NOMO-1 treated with DMSO at 0.1 percent for 48 hours (cell line): Measurements from ENCODE around the gene PASK.

Experiments
- DNase-seq: peaks from one replicate; lab custom pipeline; 2025; ENCODE audit not compliant: unreplicated experiment; lab: John Stamatoyannopoulos, UW

Gene PASK

DNA sequence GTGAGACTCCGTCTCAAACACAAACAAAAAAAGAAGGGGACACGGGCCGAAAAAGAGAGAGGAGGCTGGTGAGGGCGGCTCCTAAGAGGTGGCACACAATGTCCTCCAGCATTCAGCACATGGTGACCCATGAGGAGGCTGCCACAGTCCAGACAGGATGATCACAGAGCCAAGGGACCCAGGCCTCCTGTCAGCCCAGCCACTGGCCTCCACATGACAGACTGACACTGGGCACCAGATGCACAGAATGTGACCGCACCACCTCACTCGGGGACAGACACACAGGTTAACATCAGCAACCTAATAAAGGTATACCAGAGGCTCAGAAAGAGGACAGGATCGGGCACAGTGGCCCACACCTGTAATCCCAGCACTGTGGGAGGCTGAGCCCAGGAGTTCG, 21.0 kb downstream of the PASK start:
- DNase-seq, result no peak

DNA sequence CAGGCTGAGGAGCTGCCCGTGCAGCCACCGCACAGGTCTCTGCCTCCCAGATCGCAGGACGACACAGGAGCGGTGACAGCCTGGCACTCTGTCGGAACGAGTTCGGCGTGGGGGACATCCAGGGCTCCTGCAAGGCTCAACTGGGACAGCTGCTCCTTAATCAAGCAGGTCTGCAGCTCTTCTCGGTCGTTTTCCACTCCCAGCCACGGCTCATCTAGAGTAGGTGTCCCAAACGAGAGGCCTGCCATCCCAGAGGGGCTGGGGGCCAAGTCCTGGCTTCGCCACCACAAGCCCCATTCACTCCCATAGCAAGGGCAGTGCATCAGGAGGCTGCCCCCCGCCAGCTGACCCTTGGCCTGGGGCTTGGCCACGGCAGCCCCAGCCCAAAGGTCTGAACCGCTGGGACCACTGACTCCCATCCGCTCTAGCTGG, 22.5 kb downstream of the PASK start:
- DNase-seq, result no peak

DNA sequence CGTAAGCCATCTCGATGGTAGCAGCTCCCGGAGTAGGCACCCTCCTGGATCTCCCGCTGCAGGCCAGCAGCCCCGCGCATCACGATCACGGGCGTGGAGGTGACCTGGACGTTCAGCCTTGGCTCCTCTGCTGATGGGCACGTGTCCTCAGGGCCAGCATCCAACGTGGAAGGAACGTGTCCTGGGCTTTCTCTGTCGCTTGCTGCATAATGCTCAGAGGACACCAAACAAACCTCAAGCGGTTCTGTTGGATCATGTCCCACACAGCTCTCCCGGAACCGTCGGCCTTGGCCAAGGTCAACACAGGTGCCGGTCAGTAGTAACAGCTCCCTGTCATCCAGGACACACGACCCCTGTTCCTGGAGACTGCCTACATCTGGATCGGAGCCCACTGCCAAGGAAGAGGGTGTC, 23.1 kb downstream of the PASK start:
- DNase-seq, result no peak

DNA sequence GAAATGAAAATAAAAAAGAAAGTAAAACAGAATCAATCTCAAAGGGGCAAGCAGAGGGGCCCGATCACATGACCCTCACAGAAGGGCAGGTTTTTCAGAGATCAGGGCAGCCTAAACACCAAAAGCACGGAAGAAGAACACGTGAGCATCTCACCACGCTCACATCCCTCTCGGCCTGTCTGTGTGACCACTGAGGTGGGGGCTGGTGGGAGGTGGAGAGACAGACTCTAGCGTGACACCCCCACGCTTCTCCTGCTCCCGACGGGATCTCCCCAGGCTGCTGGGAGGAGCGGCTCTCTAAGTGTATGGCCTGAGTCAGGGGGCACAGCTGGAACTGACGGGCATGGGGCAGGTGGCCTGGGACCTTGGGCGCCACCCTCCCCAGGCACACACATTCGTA, 23.6 kb downstream of the PASK start:
- DNase-seq, result no peak

DNA sequence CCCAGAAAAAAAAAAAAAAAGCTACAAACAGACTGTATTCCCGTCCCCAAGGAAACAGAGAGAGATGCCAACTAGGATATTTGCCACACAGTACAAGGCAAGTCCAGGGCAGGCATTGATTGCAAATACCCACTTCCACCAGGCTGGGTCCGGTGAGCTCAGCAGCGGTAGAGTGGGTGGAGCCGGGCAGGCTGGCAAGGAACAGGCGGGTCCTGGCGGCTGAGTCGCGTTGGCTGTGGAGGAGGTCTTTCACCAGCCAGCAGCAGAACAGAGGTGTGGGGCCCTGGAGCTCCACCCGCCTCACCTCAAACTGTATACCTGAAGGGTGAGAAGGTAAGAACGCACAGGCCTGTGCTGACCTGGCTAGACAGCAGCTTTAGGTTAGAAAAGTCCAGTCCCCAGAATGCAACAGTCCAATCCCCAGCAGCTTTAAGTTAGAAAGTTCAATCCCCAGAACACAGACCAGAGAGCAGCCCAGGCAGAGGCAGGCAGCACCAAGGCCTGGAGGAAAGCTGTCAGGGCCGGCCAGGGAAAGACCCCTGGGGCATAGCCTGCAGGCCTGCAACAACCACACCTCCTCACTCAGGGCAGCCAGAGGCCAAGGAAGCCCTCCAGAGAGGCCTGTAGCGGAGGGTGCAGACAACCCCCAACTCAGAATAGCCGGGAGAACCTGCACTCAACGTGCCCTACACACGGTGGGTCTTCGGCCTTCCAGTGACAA, 25.3 kb downstream of the PASK start:
- DNase-seq, result no peak

DNA sequence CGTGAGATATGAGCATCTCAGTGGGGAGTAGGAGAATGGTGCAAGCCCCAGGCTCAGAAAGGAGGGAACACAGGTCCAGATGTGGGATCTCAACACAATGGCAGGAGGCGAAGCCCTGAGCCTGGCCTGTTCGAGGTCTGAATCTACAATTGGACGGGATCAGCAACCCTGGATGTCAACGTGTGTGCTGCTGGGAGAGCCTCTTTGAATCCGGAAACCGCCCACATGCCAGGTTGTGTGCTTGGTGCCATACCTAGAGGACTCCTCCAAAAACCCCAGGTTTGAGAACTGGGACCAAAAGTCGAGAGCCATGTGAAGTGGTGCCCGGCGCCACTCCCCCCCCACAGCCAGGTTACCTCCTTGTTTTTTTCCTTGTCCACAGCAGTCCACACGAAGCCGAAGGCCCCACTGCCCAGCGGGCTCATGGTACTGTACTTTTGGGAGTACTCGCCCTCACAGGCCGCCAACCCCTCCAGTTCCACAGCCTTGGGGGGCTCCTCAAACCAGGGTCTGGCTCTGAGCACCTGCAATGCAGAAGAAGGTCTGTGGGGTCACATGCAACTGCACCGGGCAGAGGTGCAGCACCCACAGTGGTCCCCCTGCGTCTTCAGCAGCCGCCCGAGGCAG, 26.8 kb downstream of the PASK start:
- DNase-seq, result no peak

DNA sequence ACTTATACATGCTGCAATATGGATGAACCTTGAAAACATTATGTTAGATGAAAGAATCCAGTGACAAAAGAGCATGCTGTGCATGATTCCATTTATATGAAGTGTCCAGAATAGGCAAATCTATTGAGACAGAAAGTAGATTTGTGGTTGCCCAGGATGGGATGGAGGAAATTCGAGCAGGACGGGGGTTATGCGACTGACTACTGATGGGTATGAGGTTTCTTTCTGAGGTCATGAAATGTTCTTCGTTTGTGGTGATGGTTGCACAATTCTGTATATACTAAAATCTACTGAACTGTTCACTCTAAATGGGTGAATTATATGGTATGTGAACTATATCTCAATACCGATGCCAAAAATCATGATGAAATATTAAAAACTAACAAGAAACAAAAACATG, 28.3 kb downstream of the PASK start:
- no peak for DNase-seq

DNA sequence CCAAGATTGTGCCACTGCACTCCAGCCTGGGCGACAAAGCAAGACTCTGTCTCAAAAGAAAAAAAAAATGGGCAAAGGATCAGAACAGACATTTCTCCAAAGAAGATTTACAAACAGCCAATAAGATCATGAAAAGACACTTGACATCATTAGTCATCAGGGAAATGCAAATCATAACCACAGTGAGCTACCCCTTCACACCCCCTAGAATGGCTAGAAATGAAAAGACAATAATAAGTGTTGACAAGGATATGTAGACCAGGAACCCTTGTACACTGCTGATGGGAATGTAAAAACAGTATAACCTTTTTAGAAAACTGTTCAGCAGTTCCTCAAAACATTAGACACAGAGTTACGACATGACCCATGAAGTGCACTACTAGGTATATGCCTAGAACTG, 28.8 kb downstream of the PASK start:
- no peak for DNase-seq

DNA sequence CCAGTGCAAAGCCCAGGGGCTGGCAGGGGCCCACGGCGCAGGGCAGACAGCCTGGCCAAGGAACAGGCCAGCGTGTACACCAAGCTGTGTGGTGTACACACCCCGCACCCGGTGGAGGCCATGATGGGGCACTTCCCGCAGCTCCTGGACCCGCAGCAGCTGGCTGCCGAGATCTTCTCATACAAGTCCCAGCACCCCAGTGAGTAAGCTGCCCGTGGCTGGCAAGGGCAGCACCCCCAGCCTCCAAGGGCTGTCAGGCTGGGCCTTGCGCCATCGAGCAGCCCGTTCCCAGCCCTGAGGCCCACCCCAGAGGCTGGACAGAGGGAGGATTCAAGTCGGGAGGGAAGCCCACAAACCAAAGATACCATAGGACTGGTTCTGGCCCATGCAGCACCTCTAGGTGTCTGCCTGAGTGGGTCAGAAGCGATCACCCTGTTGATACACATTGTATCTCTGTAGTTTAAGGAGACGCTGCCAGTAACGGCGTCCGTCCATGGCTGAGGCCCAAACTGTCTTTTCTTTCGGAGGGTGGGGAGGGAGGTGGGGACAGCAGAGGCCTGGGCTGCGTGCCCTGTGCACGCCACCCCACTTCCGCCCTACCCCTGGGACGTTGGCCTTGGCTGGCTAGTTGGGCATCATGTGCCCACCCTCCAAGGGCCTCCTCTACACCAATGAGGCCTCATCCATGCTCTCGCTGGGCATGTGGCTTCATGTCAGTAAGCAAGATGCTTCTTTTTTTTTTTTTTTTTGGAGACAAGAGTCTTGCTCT, 30.4 kb downstream of the PASK start:
- no peak for DNase-seq

DNA sequence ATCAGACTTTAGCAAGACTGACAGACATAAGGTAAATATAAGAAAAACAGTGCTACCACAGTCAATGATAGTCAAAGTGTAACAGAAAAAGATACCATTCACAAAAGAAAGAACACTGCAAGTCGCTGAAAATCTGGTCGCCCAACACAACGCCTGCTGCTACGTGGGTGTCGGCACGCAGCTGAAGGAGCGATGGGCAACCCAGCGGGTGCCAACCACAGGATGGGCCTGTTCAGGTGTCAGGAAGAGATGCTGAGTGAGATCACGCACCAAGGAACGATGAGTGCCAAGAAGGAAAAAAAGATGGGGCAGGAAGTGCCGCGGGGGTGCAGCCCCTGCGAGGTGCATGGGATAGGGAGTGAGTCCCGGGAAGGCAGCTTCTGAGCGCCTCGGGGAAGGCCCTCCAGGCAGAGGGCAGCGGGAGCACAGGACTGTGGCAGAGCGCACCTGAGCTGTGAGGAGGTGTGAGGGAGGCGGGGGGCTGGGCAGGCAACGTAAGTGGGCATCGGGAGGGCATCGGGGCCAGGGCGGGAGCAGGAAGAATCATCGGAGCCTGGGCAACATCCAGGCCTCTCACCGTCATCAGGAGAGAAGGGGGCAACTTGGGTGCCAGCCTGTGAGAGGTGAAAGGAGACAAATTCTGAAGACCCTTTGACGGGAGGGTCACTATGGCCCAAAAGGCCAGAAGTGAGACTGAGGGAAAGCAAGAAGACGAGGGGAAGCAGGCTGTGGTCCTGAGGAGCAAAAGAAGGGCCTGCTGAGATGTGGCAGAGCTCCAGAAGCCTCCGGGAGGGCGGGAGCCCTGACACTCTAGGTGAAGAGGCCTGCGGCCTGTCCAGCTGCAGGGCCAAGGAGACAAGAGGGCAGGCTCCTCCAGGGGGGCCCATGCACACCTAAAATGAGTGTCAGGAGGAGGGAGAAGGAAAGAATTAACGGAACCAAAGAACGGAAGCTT, 32.4 kb downstream of the PASK start:
- no peak for DNase-seq

DNA sequence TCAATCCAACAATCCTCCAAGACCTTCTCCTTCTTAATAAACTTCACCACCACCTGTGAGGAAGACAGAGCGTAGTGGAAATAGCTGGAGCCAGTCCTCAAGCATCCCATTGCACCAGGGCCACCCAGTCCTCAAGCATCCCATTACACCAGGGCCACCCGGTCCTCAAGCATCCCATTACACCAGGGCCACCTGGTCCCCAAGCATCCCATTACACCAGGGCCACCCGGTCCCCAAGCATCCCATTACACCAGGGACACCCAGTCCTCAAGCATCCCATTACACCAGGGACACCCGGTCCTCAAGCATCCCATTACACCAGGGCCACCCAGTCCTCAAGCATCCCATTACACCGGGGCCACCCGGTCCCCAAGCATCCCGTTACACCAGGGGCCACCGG, 33.9 kb downstream of the PASK start:
- no peak for DNase-seq

DNA sequence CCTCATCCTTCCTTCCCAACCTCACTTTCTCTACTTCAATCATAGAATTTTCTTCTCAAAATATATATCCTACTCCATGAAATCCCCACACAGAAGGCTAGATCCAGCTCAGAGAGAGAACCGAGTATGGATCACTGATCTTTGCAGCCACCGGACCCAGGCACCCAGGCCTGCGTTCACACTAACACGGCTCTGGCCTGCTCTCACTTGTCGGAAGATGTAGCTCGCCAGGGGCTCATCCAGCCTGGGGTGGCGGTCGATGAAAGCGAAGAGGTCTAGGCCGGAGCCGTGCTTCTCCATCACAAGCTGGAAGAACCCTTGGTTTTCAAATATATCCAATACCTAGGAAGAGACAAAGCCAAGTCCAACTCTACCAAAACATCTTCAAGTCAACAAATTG, 34.4 kb downstream of the PASK start:
- DNase-seq, result no peak

DNA sequence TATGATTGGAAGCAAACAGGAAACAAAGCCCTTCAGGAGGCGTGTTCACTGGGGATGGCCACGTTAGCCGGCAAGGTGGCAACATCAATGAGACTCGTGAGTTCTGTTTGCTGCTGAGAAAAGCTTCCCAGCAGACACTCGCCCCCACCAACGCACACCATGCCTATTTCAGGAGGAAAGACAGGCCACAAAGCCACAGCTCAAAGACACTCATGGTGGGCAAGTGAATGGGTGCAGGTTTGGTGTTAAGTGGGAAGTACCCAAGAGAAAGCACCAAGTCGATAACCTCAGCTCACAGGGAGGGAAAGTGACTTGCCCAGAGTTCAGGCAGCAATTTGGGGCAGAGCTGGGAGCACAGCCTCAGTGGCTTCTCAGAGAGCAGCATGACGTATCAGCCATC, 36.7 kb downstream of the PASK start:
- no peak for DNase-seq

DNA sequence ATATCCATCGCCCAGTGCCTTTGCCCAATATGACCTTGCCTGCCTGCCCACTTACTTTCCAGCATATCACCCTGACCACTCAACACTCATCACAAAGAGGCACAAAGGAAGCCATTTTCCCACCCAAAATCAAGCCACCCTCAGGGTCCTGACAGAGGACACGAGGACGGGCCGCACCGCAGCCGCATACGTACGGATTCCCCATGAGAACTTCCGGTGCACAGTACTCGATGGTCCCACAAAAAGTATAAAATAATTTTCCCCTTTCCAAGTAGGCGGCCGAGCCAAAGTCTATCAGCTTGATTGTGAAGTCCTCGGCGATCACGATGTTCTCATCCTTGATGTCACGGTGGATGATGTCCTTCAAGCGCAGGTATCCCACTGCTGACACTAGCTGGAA, 37.2 kb downstream of the PASK start:
- DNase-seq, result no peak

DNA sequence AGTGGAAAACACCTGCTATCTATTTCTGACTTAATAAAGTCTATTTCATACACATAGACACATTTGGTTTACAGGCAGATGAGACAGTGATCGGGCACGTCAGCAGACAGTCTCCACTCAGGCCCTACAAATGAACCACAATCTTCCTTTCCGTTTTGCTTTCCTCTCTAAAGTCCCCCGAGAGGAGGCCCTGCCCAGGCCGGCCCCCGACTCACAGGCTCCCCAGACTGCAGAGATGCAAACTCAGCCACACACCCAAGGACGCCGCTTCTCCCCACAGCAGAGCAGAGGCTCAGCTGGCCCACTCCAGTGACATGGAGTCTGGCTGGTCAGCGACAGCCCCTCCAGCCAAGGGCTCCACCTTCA, 37.8 kb downstream of the PASK start:
- no peak for DNase-seq

DNA sequence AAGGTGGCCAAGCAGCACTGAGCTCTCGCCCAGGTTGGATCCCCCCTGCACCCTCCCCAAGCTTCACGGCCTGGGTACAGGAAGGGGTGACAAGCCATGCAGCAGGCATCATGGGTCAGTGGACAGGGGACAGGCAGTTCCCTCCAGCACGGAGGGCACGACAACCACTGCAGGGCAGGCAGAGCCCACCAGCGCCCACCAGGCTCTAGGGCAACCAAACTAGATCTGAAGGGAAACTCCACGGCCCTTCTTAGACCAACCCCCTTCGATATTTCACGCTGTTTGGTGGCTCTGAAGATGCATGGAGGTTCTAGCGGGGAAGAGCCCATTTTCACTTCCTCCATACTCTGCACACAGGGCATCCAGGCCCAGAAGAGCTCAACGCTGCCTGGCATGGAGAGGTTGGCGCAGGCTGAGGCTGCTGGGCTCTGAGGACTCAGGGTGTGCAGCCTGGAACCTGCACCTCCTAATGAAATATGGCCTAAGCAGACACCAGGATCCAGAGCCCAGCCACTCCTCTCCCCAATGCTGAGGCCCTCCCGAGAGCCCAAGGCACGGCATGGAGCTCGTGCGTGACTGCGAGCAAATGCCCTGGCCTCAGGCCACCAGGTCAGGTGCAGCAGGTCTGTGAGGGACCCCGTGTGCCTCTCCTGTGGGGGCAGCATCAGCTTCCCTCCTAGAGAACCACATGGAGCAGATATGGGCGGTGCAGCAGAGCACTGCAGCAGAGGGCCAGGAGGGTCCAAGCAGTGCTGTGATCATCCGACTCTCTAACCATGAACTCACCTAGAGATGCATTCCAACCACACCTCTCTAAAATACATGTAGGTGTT, 38.4 kb downstream of the PASK start:
- no peak for DNase-seq

DNA sequence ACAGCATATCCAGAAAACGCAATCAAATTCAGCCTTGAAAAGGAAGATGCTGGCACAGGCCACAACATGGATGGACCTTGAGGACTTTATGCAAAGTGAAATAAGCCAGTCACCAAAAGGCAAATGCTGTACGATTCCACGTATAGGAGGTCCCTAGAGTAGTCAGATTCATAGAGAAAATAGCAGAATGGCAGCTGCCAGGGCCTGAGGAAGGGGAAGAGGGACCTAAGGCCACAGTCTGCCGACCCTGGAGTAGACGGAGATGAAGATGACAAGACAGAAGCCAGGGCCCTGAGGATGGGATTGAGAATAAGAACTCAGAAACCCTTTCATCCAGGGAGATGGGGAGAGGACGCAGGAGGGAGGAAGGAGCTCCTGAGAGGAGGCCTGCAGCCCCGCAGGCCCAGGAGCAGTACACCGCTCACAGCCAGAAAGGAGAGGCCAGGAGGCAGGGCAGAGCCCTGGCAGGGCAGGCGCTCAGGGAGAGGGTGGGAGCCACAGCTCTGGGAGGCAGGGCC, 39.1 kb downstream of the PASK start:
- DNase-seq, result no peak

DNA sequence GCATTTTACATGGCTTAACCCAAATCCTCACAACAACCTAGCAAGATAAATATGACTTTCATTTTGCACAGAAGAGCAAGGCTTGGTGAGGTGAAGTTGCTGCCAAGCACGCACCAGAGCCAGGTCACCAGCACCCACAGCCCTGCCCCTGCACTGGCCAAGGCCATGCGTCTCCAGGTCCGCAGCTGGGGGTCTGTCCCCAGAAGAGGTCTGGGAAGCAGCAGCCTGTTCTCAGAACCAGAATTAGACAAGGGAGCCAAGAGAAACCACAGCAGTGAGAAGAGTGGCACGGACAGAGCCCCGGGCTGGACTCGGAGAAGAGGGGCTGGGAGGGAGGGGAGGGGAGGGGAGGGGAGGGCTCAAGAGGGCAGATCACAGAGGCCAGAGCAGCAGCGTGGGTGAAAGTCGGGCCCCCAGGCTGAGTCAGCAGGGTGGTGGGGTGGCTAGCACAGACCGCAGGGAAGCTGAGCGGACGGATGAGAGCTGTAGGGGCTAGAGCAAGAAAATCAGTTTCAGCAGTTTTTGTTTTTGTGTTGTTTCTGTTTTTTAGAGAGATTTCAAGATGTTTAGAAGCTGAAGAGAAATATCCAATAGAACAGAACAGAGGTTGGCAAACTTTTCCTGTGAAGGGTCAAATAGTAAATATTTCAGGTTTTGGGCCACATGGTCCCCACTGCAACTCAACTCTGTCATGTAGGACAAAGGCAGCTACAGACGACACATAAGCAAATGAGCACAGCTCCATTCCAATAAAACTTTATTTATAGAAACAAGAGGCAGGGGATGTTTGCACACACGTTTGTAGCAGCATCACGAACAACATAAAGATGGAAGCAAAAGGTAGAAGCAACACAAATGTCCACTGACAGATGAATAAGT, 39.8 kb downstream of the PASK start:
- no peak for DNase-seq
